T-cell (primary cell): ENCODE results near the gene CPT2. TPM values are rescaled to one million over a fixed set of nuclear protein-coding genes. Genes with fewer than 3 reads are reported as not detected.

Source experiments
- ATAC-seq, 4 experiments: fragments of 200-7000 bp in 3 of 4; fragments of 150-1000 bp in 1 of 4; cut with Tn5 transposase; replicated peaks in 1 of 4; 1 replicate in 3 of 4; 2 replicates in 1 of 4; pipeline ENCODE4 v1.10.0; 2021; ENCODE audit warnings: moderate library complexity in 3 of 4, mild to moderate bottlenecking in 2 of 4, moderate number of reproducible peaks in 1 of 4
- CTCF ChIA-PET, 2 donors: fragments of 300-600 bp; sonication (Branson Sonifier 250); formaldehyde crosslinking; loops; one replicate each; lab custom pipeline; 2022; ENCODE audit warnings: antibody characterized with exemption in 2 of 2; lab: Charles Lee
- POLR2A ChIA-PET, 2 donors: fragments of 300-600 bp; sonication (Branson Sonifier 250); formaldehyde crosslinking; loops; one replicate each; lab custom pipeline; 2022; ENCODE audit warnings: antibody characterized with exemption in 2 of 2; lab: Charles Lee
- DNase-seq, 35 experiments: peaks; one replicate each; pipeline versions ENCODE4 v3.0.0 to v3.0.0-alpha.2; 2013 to 2023
- H3K27ac ChIP-seq: one replicate; pipeline ENCODE4 v1.5.1; 2013; ENCODE audit warnings: low read length
- H3K27me3 ChIP-seq, 2 experiments: replicated peaks in 1 of 2; 1 replicate in 1 of 2; 2 replicates in 1 of 2; pipeline versions ENCODE4 v1.6.1 to v1.7.0; 2013; ENCODE audit warnings: low read length in 1 of 2, mixed read lengths in 1 of 2; ENCODE audit not compliant: control insufficient read depth in 2 of 2, insufficient read depth in 2 of 2; ENCODE audit errors: extremely low read depth in 1 of 2
- H3K36me3 ChIP-seq, 2 donors: 1 replicate in 1 of 2; 2 replicates in 1 of 2; pipeline versions ENCODE4 v1.6.1 to v1.7.0; 2013; ENCODE audit warnings: low read length in 1 of 2; ENCODE audit not compliant: control insufficient read depth in 2 of 2, insufficient read depth in 1 of 2; ENCODE audit errors: extremely low read depth in 1 of 2
- H3K4me1 ChIP-seq, 2 experiments: 1 replicate in 1 of 2; 2 replicates in 1 of 2; pipeline versions ENCODE4 v1.6.1 to v1.7.0; 2013; ENCODE audit warnings: low read length in 2 of 2, mixed read lengths in 1 of 2; ENCODE audit not compliant: insufficient read depth in 2 of 2, control insufficient read depth in 1 of 2; ENCODE audit errors: extremely low read depth in 1 of 2
- H3K4me3 ChIP-seq, 2 donors: 1 replicate in 1 of 2; 2 replicates in 1 of 2; pipeline versions ENCODE4 v1.5.1 to v1.7.0; 2013; ENCODE audit warnings: mild to moderate bottlenecking in 2 of 2, low read length in 1 of 2, moderate library complexity in 1 of 2; ENCODE audit not compliant: control insufficient read depth in 1 of 2; ENCODE audit errors: extremely low read depth in 1 of 2
- H3K9me3 ChIP-seq: 2 replicates; pipeline ENCODE4 v1.7.0; 2013
- H3K27ac Mint-ChIP-seq, 2 donors: one replicate each; pipeline ENCODE4 v1.8.0; 2020 to 2021; ENCODE audit warnings: mild to moderate bottlenecking in 2 of 2, mixed read lengths in 2 of 2
- H3K27me3 Mint-ChIP-seq, 2 donors: one replicate each; pipeline ENCODE4 v1.8.0; 2021 to 2022; ENCODE audit warnings: mixed read lengths in 2 of 2
- H3K36me3 Mint-ChIP-seq: one replicate; pipeline ENCODE4 v1.8.0; 2021; ENCODE audit warnings: mixed read lengths
- H3K4me1 Mint-ChIP-seq, 3 donors: one replicate each; pipeline ENCODE4 v1.8.0; 2020 to 2022; ENCODE audit warnings: mixed read lengths in 3 of 3, mild to moderate bottlenecking in 1 of 3
- H3K4me3 Mint-ChIP-seq, 3 donors: one replicate each; pipeline ENCODE4 v1.8.0; 2020 to 2022; ENCODE audit warnings: mild to moderate bottlenecking in 3 of 3, mixed read lengths in 3 of 3, moderate library complexity in 3 of 3
- H3K9me3 Mint-ChIP-seq, 3 donors: one replicate each; pipeline ENCODE4 v1.8.0; 2020 to 2022; ENCODE audit warnings: mixed read lengths in 3 of 3
- WGBS: methylation state at CpG from one replicate; pipeline ENCODE4 v1.1.5; 2013; ENCODE audit warnings: missing lambda C conversion rate; ENCODE audit not compliant: insufficient coverage; 5-methylcytosine and 5-hydroxymethylcytosine counted together
- total RNA-seq, 35 experiments: library from RNA in 6 of 35; stranded (reverse) in 6 of 35; fragments of 120-200 nt in 1 of 35; gene quantifications; one replicate each; pipeline versions ENCODE4 v1.2.1 to v1.2.4 and lab custom pipeline; 2013 to 2026

CPT2 gene
- total RNA-seq, 5 donors from 2014 or later (not counting 1 experiment from before 2014, with no cell fraction given) = 9.4 to 17.5 (median 15.9) TPM

- ChIA-PET CTCF (no interaction called here), POLR2A (no interaction called here)
- 93% methylated on average over 3 of the region's 5 CpGs for WGBS
- ATAC-seq (no peak), DNase-seq (no peak)
- no peak overlapping the region for H3K27ac ChIP-seq
- Mint-ChIP-seq H3K27ac (no peak overlapping the region), H3K9me3 (no peaks in the 10 kb centered on the region), H3K4me1 (no peaks in the 10 kb centered on the region), H3K27me3 (peaks cover 9 to 12% of the 10 kb centered on the region in 2 donors), H3K36me3 (no peaks in the 10 kb centered on the region), H3K4me3 (no peak overlapping the region)
- peaks cover 0 to 12% of the 10 kb centered on the region in 2 experiments for H3K27me3 ChIP-seq
- no peaks in the 10 kb centered on the region for H3K4me1 ChIP-seq
- H3K36me3 ChIP-seq = no peaks in the 10 kb centered on the region
- no peaks in the 10 kb centered on the region for H3K9me3 ChIP-seq
- no peak overlapping the region for H3K4me3 ChIP-seq
These were observed 31.1 kb upstream of the CPT2 start for GRCh38 chr1:53165408-53165961.

- ChIA-PET POLR2A (no interaction called here), CTCF (no interaction called here)
- H3K36me3 ChIP-seq = no peaks in the 10 kb centered on the region
- H3K4me1 ChIP-seq = no peaks in the 10 kb centered on the region
- no peak overlapping the region for H3K4me3 Mint-ChIP-seq
- no peak overlapping the region for H3K27ac Mint-ChIP-seq
- no peaks in the 10 kb centered on the region for H3K9me3 Mint-ChIP-seq
- H3K27ac ChIP-seq = no peak overlapping the region
- H3K27me3 ChIP-seq = peaks cover 0 to 9% of the 10 kb centered on the region in 2 experiments
- no peaks in the 10 kb centered on the region for H3K4me1 Mint-ChIP-seq
- no peaks in the 10 kb centered on the region for H3K9me3 ChIP-seq
- H3K36me3 Mint-ChIP-seq = no peaks in the 10 kb centered on the region
- ATAC-seq = no peak
- no peak overlapping the region for H3K4me3 ChIP-seq
- WGBS = 86% methylated on average over 4 of the region's 6 CpGs
- peaks cover 9 to 12% of the 10 kb centered on the region in 2 donors for H3K27me3 Mint-ChIP-seq
- no peak for DNase-seq
These were observed 30.3 kb upstream of the CPT2 start for GRCh38 chr1:53166366-53166765.

DNA sequence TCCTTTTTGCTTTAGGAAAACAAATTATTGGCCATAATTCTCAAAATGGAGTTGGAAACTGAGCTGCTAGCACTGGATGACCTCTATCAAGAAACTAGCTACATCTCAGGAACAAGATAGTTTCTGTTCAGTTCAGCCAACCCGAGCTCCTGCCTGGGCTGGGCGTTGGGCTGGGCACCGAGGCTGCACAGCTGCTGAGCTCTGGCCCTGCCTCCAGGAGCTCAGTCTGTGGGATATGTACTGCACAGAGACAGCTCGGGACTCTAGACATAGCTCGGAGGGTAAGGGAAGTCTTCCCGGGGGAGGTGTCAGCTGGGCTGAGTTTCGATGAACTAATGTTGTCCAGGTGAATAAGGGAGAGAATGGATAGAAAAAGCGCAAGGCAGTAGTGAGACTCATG, 29.7 kb upstream of the CPT2 start:
- Mint-ChIP-seq H3K36me3 (no peaks in the 10 kb centered on the region), H3K9me3 (no peaks in the 10 kb centered on the region), H3K27ac (no peak overlapping the region), H3K4me1 (no peaks in the 10 kb centered on the region), H3K4me3 (no peak overlapping the region), H3K27me3 (peaks cover 9 to 12% of the 10 kb centered on the region in 2 donors)
- ATAC-seq = no peak
- H3K4me3 ChIP-seq = no peak overlapping the region
- 76% methylated on average over 8 of the region's 8 CpGs for WGBS
- H3K9me3 ChIP-seq = no peaks in the 10 kb centered on the region
- DNase-seq = no peak
- H3K36me3 ChIP-seq = no peaks in the 10 kb centered on the region
- ChIA-PET CTCF (no interaction called here), POLR2A (no interaction called here)
- no peak overlapping the region for H3K27ac ChIP-seq
- H3K27me3 ChIP-seq = peaks cover 0 to 10% of the 10 kb centered on the region in 2 experiments
- no peaks in the 10 kb centered on the region for H3K4me1 ChIP-seq

- H3K4me1 ChIP-seq = peaks cover 0 to 5% of the 10 kb centered on the region in 2 experiments
- DNase-seq (peak in 1 of 35 experiments; percentile 25), ATAC-seq (no peak)
- WGBS = 32% methylated on average over 6 of the region's 6 CpGs
- H3K4me3 Mint-ChIP-seq = peak overlapping the region in 1 of 3 donors; percentile 13
- no peak overlapping the region for H3K27ac ChIP-seq
- no peaks in the 10 kb centered on the region for H3K36me3 Mint-ChIP-seq
- H3K9me3 Mint-ChIP-seq = no peaks in the 10 kb centered on the region
- H3K36me3 ChIP-seq = no peaks in the 10 kb centered on the region
- peaks cover 0 to 18% of the 10 kb centered on the region in 2 experiments for H3K27me3 ChIP-seq
- ChIA-PET CTCF (no interaction called here), POLR2A (no interaction called here)
- H3K27ac Mint-ChIP-seq = no peak overlapping the region
- H3K4me1 Mint-ChIP-seq = peaks cover 6 to 8% (median 7%) of the 10 kb centered on the region in 3 donors
- peaks cover 21 to 23% of the 10 kb centered on the region in 2 donors for H3K27me3 Mint-ChIP-seq
- H3K4me3 ChIP-seq = no peak overlapping the region
- H3K9me3 ChIP-seq = no peaks in the 10 kb centered on the region
These were observed 24.0 kb upstream of the CPT2 start for GRCh38 chr1:53172426-53173128.

- POLR2A ChIA-PET = no interaction called here
- H3K27me3 Mint-ChIP-seq = peaks cover 23 to 24% of the 10 kb centered on the region in 2 donors
- CTCF ChIA-PET = interaction anchor here in 1 of 2 donors (0.6 kb wide), 1 partner anchor 16 kb away, joined by 3 read pairs; no protein-coding TSS in a partner anchor
These were observed 21.4 kb upstream of the CPT2 start for GRCh38 chr1:53174971-53175913.

More at GRCh38 chr1:53174971-53175913, 21.4 kb upstream of the CPT2 start:
- Mint-ChIP-seq H3K9me3 (no peaks in the 10 kb centered on the region), H3K36me3 (no peaks in the 10 kb centered on the region), H3K27ac (no peak overlapping the region), H3K4me1 (peaks cover 6 to 8% (median 7%) of the 10 kb centered on the region in 3 donors), H3K4me3 (no peak overlapping the region)
- H3K4me3 ChIP-seq = no peak overlapping the region
- H3K27ac ChIP-seq = no peak overlapping the region
- H3K27me3 ChIP-seq = peaks cover 0 to 18% of the 10 kb centered on the region in 2 experiments
- ATAC-seq (no peak), DNase-seq (no peak)
- no peaks in the 10 kb centered on the region for H3K9me3 ChIP-seq
- H3K36me3 ChIP-seq = no peaks in the 10 kb centered on the region
- peaks cover 0 to 5% of the 10 kb centered on the region in 2 experiments for H3K4me1 ChIP-seq
- WGBS = 84% methylated on average over 6 of the region's 10 CpGs
